GM20000 (cell line): ENCODE results near the gene RPRD1A.
"Not testable (repeated sequence)": the region's sequence is repeated elsewhere in the genome, so short reads cannot be mapped to it uniquely, and the experiment has no call there.

ENCODE experiments used
- DNase-seq: peaks from one replicate; pipeline ENCODE4 v3.0.0; 2012; ENCODE audit warnings: low spot score
- TF ChIP-seq, protein P1 (sequence below): IDR thresholded peaks from 2 replicates; pipeline ENCODE4 v1.5.1; 2012; ENCODE audit warnings: mild to moderate bottlenecking, control low read depth; ENCODE audit errors: extremely low read depth, missing control alignments

RPRD1A gene, protein sequence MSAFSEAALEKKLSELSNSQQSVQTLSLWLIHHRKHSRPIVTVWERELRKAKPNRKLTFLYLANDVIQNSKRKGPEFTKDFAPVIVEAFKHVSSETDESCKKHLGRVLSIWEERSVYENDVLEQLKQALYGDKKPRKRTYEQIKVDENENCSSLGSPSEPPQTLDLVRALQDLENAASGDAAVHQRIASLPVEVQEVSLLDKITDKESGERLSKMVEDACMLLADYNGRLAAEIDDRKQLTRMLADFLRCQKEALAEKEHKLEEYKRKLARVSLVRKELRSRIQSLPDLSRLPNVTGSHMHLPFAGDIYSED

DNA sequence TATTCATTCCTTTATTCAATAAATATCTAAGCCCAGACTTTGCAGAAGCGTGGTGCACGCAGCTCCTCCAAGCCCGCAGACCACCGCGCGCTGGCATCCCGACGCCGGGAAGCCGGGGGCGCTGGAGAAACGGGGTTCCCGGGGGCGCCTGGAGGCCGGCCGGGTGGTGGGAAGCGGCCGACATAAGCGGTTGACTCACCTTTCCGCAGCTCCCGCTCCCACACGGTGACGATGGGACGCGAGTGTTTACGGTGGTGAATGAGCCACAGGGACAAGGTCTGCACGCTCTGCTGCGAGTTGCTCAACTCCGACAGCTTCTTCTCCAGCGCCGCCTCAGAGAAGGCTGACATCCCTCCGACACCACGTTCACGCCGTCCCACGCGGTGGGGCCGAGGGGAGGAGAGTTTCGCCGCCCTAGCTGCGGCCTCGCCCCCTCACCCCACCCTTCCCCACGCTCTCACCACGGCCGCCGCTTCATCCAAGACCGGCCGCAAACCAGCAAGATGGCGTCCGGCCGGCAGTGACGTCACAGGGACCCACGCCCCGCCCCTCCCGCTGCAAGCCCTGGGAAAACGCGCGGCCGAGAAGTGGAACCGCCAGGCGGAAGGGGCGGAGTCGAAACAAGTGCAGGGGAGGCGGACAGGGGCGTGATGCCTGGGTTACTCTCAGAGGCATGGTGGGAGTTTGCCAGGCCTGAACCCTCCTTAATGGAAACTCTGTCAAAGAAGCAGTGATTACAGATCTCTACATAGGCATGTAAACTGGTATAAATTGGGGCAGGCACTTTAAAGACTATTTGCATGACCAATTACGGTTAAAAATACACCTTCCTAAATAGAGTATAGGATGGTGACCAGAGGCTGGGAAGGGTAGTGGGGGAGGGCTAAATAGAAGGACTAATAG, at the start of gene RPRD1A:
RPRD1A (minus strand) TSS at position 505 of the 903 bp plus-strand sequence; CDS start at position 350, 155 bp downstream.
- DNase-seq: peak; percentile 98
- TF ChIP-seq, protein P1, sequence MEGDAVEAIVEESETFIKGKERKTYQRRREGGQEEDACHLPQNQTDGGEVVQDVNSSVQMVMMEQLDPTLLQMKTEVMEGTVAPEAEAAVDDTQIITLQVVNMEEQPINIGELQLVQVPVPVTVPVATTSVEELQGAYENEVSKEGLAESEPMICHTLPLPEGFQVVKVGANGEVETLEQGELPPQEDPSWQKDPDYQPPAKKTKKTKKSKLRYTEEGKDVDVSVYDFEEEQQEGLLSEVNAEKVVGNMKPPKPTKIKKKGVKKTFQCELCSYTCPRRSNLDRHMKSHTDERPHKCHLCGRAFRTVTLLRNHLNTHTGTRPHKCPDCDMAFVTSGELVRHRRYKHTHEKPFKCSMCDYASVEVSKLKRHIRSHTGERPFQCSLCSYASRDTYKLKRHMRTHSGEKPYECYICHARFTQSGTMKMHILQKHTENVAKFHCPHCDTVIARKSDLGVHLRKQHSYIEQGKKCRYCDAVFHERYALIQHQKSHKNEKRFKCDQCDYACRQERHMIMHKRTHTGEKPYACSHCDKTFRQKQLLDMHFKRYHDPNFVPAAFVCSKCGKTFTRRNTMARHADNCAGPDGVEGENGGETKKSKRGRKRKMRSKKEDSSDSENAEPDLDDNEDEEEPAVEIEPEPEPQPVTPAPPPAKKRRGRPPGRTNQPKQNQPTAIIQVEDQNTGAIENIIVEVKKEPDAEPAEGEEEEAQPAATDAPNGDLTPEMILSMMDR: no peak

- DNase-seq: not testable (repeated sequence)
Measured at GRCh38 chr18:36116771-36117170, 49.4 kb upstream of the RPRD1A start.

- TF ChIP-seq, protein P1: no peak
- no peak for DNase-seq
Measured at GRCh38 chr18:36114738-36115137, 47.4 kb upstream of the RPRD1A start.

- TF ChIP-seq, protein P1: no peak
- DNase-seq: no peak
Measured at GRCh38 chr18:36114251-36114650, 46.9 kb upstream of the RPRD1A start.

DNA sequence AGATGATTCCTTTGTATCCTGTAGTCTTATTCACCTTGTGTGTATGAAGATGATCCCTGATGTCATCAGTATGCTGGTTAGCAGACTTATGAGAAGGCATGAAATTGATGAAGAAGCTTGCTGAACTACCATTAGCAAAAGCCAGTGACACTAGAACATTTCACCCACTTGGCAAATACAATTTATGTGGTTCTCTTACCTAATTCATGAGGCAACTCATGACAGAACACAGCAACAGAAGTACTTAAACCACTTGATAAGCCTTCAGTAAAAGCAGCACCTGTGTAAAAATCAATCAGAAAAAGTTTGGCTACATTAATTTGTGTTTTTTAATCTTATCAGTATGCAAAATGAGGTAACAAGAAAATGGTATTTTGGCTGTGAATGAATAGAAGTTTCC, 44.9 kb upstream of the RPRD1A start:
- TF ChIP-seq, protein P1: no peak
- DNase-seq: no peak

DNA sequence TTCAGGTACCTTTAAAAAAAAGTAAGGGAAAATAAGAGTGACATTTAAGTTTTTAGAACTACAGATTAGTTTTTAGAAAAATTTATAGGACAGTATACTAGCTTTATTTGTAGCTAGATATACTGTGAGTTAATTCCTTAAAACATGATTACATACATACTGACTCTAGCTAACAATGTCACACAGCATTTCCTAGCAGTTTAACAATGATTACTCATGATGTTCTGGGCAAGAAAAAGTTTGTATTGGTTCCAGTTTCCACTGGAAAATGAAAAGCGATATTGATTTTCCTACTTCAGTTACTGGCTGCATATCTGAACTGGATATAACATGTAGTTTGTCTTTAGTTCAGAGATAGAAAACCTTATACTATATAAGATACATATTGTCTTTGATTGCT, 42.4 kb upstream of the RPRD1A start:
- TF ChIP-seq, protein P1: no peak
- DNase-seq: no peak

DNA sequence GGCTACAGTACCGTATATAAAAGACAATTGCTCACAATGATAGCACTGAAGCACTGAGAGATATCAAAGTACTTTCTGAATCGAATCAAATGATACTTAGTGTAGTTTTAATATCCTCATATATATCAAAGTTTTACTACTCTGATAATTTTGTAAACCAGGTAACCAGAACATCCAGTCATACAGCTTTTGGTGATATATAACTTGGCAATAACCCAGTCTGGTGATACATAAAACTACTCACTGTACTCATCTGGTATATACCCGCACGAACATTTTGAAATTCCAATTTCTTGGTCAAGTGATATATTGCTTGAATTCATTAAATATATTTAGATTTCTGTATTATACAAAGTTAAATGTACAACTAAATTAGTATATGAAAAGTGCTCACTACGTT, 41.2 kb upstream of the RPRD1A start:
- no peak for DNase-seq
- TF ChIP-seq, protein P1: no peak
